ENCODE results near the gene PSMD1. TPM values are rescaled to one million over a fixed set of nuclear protein-coding genes. Genes with fewer than 3 reads are reported as not detected.
"Not testable (repeated sequence)": the region's sequence is repeated elsewhere in the genome, so short reads cannot be mapped to it uniquely, and the experiment has no call there.

PSMD1 gene
- total RNA-seq, 1 donor from 2014 or later: 132 TPM

DNA sequence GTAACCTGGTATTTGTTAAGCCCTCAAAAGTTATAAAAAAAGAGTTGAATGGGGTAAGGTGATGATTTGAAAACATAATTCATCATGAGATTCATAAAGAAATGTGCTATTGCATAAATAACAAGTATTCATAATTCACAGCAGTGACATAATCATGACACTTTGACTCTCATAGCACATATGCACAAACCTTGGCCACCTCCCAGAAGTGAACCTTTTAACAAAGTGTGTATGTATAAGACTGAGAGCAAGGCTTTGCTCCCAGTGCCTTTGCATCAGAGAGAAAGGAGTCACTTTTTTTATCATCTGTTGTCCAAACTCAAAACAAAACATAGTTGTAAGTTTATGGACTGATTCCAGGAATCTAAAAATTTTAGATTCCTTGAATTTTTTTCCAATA lies 83.1 kb downstream of the PSMD1 start:
- no peak overlapping the region for H3K4me3 Mint-ChIP-seq
- H3K4me2 ChIP-seq: no peak overlapping the region
- H3K27me3 Mint-ChIP-seq (ENCODE audit: insufficient read depth, low read depth): no peaks in the 10 kb centered on the region
- H3K9ac ChIP-seq: no peak overlapping the region
- no peak overlapping the region for H2AFZ ChIP-seq (replicated peaks)
- H3K4me3 ChIP-seq: no peak overlapping the region
- H3K27ac ChIP-seq: no peak overlapping the region
- H3K27me3 ChIP-seq: no peaks in the 10 kb centered on the region
- TF ChIP-seq CTCF (IDR thresholded peaks at IDR 0.05): no peak
- no peak for TF ChIP-seq EZH2phosphoT487 (IDR thresholded peaks at IDR 0.05)
- no peak for TF ChIP-seq EZH2 (IDR thresholded peaks at IDR 0.05)
- no peaks in the 10 kb centered on the region for H3K4me1 ChIP-seq
- no peaks in the 10 kb centered on the region for H3K79me2 ChIP-seq (ENCODE audit: low read depth)
- peaks cover 4% of the 10 kb centered on the region for H3K36me3 Mint-ChIP-seq
- H3K36me3 ChIP-seq: no peaks in the 10 kb centered on the region
- H3F3A ChIP-seq (ENCODE audit: low read depth): peaks cover 12% of the 10 kb centered on the region
- H3K4me1 Mint-ChIP-seq: no peaks in the 10 kb centered on the region
- no peaks in the 10 kb centered on the region for H4K20me1 ChIP-seq (ENCODE audit: low read depth)
- no peak overlapping the region for H3K27ac Mint-ChIP-seq
- H3K9me3 Mint-ChIP-seq: no peaks in the 10 kb centered on the region
- no peaks in the 10 kb centered on the region for H3K9me3 ChIP-seq (ENCODE audit: low read depth)
- no peak for DNase-seq (ENCODE audit: low spot score)

DNA sequence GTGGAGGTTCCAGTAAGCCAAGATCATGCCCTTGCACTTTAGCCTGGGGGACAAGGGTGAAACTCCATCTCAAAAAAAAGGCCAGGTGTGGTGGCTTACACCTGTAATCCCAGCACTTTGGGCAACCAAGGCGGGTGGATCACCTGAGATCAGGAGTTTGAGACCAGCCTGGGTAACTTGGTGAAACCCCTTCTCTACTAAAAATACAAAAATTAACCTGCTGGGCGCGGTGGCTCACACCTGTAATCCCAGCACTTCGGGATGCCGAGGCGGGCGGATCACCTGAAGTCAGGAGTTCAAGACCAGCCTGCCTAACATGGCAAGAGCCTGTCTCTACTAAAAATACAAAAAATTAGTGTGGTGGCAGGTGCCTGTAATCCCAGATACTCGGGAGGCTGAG lies 84.1 kb downstream of the PSMD1 start:
- H3K4me2 ChIP-seq; H3K4me3 Mint-ChIP-seq; H3K27ac Mint-ChIP-seq; H2AFZ ChIP-seq (replicated peaks); H3K9me3 Mint-ChIP-seq; H3K9ac ChIP-seq; H3K79me2 ChIP-seq (ENCODE audit: low read depth); H3K27ac ChIP-seq; H3K4me1 ChIP-seq; H3K4me1 Mint-ChIP-seq; H3F3A ChIP-seq (ENCODE audit: low read depth); H3K36me3 Mint-ChIP-seq; H3K4me3 ChIP-seq; H4K20me1 ChIP-seq (ENCODE audit: low read depth); H3K27me3 ChIP-seq; H3K9me3 ChIP-seq (ENCODE audit: low read depth); H3K27me3 Mint-ChIP-seq (ENCODE audit: insufficient read depth, low read depth); DNase-seq (ENCODE audit: low spot score); H3K36me3 ChIP-seq: not testable (repeated sequence)

DNA sequence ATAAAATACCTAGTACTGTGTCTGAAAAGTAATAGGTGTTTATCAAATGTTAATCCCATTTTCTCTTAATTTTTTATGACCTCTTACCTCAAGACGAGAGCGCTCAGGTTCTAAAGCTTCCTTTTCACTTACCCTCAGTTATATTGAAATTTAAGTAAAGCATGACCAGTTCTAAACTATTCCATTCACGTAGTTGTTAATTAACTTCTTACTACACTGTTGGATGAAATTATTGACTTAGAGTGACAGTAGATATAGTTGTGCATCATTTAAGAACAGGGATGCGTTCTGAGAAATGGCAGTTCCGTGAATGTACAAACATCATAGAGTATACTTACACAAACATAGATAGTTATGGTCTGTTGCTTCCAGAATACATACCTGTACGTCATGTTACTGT lies 88.2 kb downstream of the PSMD1 start:
- H3K27me3 Mint-ChIP-seq (ENCODE audit: insufficient read depth, low read depth): no peaks in the 10 kb centered on the region
- no peak overlapping the region for H3K4me3 Mint-ChIP-seq
- Histone ChIP-seq H3F3A (ENCODE audit: low read depth) (peaks cover 4% of the 10 kb centered on the region), H3K4me1 (no peaks in the 10 kb centered on the region), H3K4me2 (no peak overlapping the region), H3K4me3 (no peak overlapping the region), H3K9ac (no peak overlapping the region), H3K27ac (no peak overlapping the region), H3K79me2 (ENCODE audit: low read depth) (no peaks in the 10 kb centered on the region), H4K20me1 (ENCODE audit: low read depth) (no peaks in the 10 kb centered on the region), H3K36me3 (peaks cover 10% of the 10 kb centered on the region), H3K9me3 (ENCODE audit: low read depth) (no peaks in the 10 kb centered on the region), H2AFZ (replicated peaks) (no peak overlapping the region), H3K27me3 (no peaks in the 10 kb centered on the region)
- H3K4me1 Mint-ChIP-seq: no peaks in the 10 kb centered on the region
- H3K36me3 Mint-ChIP-seq: peaks cover 14% of the 10 kb centered on the region
- no peaks in the 10 kb centered on the region for H3K9me3 Mint-ChIP-seq
- no peak overlapping the region for H3K27ac Mint-ChIP-seq
- TF ChIP-seq CTCF (IDR thresholded peaks at IDR 0.05): no peak
- TF ChIP-seq EZH2 (IDR thresholded peaks at IDR 0.05): no peak
- no peak for TF ChIP-seq EZH2phosphoT487 (IDR thresholded peaks at IDR 0.05)
- no peak for DNase-seq (ENCODE audit: low spot score)

- Histone ChIP-seq H4K20me1 (ENCODE audit: low read depth) (no peaks in the 10 kb centered on the region), H3F3A (ENCODE audit: low read depth) (peaks cover 4% of the 10 kb centered on the region), H2AFZ (replicated peaks) (no peak overlapping the region), H3K9me3 (ENCODE audit: low read depth) (no peaks in the 10 kb centered on the region), H3K36me3 (peaks cover 10% of the 10 kb centered on the region), H3K4me2 (no peak overlapping the region), H3K27me3 (no peaks in the 10 kb centered on the region), H3K4me3 (no peak overlapping the region), H3K27ac (no peak overlapping the region), H3K4me1 (no peaks in the 10 kb centered on the region), H3K79me2 (ENCODE audit: low read depth) (no peaks in the 10 kb centered on the region), H3K9ac (no peak overlapping the region)
- TF ChIP-seq EZH2phosphoT487 (IDR thresholded peaks at IDR 0.05) (no peak), EZH2 (IDR thresholded peaks at IDR 0.05) (no peak), CTCF (IDR thresholded peaks at IDR 0.05) (no peak)
- no peaks in the 10 kb centered on the region for H3K27me3 Mint-ChIP-seq (ENCODE audit: insufficient read depth, low read depth)
- H3K4me3 Mint-ChIP-seq: no peak overlapping the region
- no peak overlapping the region for H3K27ac Mint-ChIP-seq
- no peaks in the 10 kb centered on the region for H3K4me1 Mint-ChIP-seq
- no peak for DNase-seq (ENCODE audit: low spot score)
- H3K9me3 Mint-ChIP-seq: no peaks in the 10 kb centered on the region
- peaks cover 14% of the 10 kb centered on the region for H3K36me3 Mint-ChIP-seq
Observed at GRCh38 chr2:231146665-231147064, 90.0 kb downstream of the PSMD1 start.

Data from neural progenitor cell (in vitro differentiated cells).